SK-N-SH (cell line): ENCODE measurements around the gene HS6ST1.
A peak's percentile ranks its signal among the peaks of the same experiment; 100 is the strongest.

Experiments
- EZH2phosphoT487 ChIP-seq: fragments of 200-600 bp; sonication (generic); IDR thresholded peaks from 2 replicates; pipeline ENCODE4 v1.6.1; 2017; ENCODE audit warnings: low read depth, mixed run types, mild to moderate bottlenecking, antibody characterized with exemption, moderate library complexity, borderline replicate concordance
- GATA2 ChIP-seq: sonication (generic); formaldehyde crosslinking; IDR thresholded peaks from 2 replicates; pipeline ENCODE4 v1.5.0; 2020; ENCODE audit warnings: mild to moderate bottlenecking, missing genetic modification reagents
- JUND ChIP-seq: IDR thresholded peaks from 2 replicates; pipeline ENCODE4 v1.4.0; 2012
- TF ChIP-seq, protein P1 (sequence below): fragments of 200-600 bp; sonication (generic); IDR thresholded peaks from 2 replicates; pipeline ENCODE4 v1.6.1; 2017; ENCODE audit warnings: antibody characterized with exemption, mild to moderate bottlenecking, moderate library complexity
- TF ChIP-seq, protein P2 (sequence below): IDR thresholded peaks from 2 replicates; pipeline ENCODE4 v1.4.0; 2012; ENCODE audit warnings: low read depth

DNA sequence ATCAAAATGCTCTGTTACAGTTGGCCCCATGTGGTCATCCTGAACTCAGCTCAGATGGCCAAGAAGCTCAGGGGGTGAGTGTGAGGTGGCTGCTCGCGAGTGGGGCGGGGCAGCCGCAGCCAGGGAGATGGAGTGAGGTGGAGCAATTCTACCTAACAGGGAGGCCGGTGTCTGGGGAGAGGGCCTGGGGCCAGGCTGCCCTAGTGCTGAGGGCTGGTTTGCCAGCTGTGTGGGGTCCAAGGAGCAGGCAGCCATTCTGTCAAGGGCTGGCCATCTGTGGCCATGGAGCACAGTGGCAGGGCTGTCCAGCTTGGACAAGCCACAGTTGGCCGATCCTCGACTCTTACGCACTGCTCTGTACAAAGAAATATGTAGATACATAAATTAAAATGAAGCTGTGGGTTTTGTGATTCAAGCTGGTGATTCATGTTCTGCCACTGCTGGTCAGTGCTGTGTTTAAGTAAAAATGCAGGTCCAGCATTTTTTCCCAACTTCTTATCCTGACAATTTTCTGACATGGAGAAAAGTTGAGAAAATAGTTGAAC, 82.1 kb downstream of the HS6ST1 start:
- TF ChIP-seq, protein P1, sequence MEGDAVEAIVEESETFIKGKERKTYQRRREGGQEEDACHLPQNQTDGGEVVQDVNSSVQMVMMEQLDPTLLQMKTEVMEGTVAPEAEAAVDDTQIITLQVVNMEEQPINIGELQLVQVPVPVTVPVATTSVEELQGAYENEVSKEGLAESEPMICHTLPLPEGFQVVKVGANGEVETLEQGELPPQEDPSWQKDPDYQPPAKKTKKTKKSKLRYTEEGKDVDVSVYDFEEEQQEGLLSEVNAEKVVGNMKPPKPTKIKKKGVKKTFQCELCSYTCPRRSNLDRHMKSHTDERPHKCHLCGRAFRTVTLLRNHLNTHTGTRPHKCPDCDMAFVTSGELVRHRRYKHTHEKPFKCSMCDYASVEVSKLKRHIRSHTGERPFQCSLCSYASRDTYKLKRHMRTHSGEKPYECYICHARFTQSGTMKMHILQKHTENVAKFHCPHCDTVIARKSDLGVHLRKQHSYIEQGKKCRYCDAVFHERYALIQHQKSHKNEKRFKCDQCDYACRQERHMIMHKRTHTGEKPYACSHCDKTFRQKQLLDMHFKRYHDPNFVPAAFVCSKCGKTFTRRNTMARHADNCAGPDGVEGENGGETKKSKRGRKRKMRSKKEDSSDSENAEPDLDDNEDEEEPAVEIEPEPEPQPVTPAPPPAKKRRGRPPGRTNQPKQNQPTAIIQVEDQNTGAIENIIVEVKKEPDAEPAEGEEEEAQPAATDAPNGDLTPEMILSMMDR, result no peak
- TF ChIP-seq, protein P2, sequence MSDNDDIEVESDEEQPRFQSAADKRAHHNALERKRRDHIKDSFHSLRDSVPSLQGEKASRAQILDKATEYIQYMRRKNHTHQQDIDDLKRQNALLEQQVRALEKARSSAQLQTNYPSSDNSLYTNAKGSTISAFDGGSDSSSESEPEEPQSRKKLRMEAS, result no peak
- TF ChIP-seq GATA2 (CRISPR knock-in tag), result no peak
- peak; percentile 37; the same call in 1 of the 2 replicates for TF ChIP-seq JUND
- no peak for TF ChIP-seq EZH2phosphoT487
